GM18526 (cell line): ENCODE results near the gene CWC27.

Source experiments
- POLR2A ChIP-seq: IDR thresholded peaks from 3 replicates; pipeline ENCODE4 v1.6.1; 2011; ENCODE audit not compliant: insufficient read length; ENCODE audit errors: extremely low read depth

The CWC27 gene

GRCh38 chr5:65026816-65027548 lies 258.3 kb downstream of the CWC27 start:
- no peak for TF ChIP-seq POLR2A

- no peak for TF ChIP-seq POLR2A
Measured at GRCh38 chr5:65029178-65029577, 260.4 kb downstream of the CWC27 start.

GRCh38 chr5:65030056-65030455 lies 261.3 kb downstream of the CWC27 start:
- no peak for TF ChIP-seq POLR2A

- TF ChIP-seq POLR2A = no peak
Measured at GRCh38 chr5:65032250-65032649, 263.5 kb downstream of the CWC27 start.

- no peak for TF ChIP-seq POLR2A
Measured at GRCh38 chr5:65034029-65034812, 265.5 kb downstream of the CWC27 start.

GRCh38 chr5:65034813-65035209 lies 266.1 kb downstream of the CWC27 start:
- no peak for TF ChIP-seq POLR2A

- TF ChIP-seq POLR2A = peak; percentile 35
Measured at GRCh38 chr5:65035211-65036206, 266.8 kb downstream of the CWC27 start.

- no peak for TF ChIP-seq POLR2A
Measured at GRCh38 chr5:65037831-65038815, 269.4 kb downstream of the CWC27 start.

GRCh38 chr5:65041296-65042158 lies 272.8 kb downstream of the CWC27 start:
- no peak for TF ChIP-seq POLR2A

- no peak for TF ChIP-seq POLR2A
Measured at GRCh38 chr5:65043843-65044359, 275.2 kb downstream of the CWC27 start.

- TF ChIP-seq POLR2A = no peak
Measured at GRCh38 chr5:65047225-65047624, 278.5 kb downstream of the CWC27 start.

- TF ChIP-seq POLR2A = no peak
Measured at GRCh38 chr5:65047948-65048690, 279.4 kb downstream of the CWC27 start.
